Neural progenitor cell (in vitro differentiated cells): ENCODE data around the gene RNF146. TPM values are rescaled to one million over a fixed set of nuclear protein-coding genes. Genes with fewer than 3 reads are reported as not detected.
A peak's percentile ranks its signal among the peaks of the same experiment; 100 is the strongest.

ENCODE experiments used
- DNase-seq: peaks from one replicate; pipeline ENCODE4 v3.0.0-alpha.2; 2016; ENCODE audit warnings: low spot score
- H2AFZ ChIP-seq: fragments of 200-600 bp; sonication (generic); replicated peaks from 2 replicates; pipeline ENCODE4 v1.6.1; 2016; ENCODE audit warnings: antibody characterized with exemption
- H3F3A ChIP-seq: fragments of 200-600 bp; sonication (generic); 2 replicates; pipeline ENCODE4 v1.6.1; 2016; ENCODE audit warnings: antibody characterized with exemption, low read depth
- H3K27ac ChIP-seq: fragments of 200-600 bp; sonication (generic); 2 replicates; pipeline ENCODE4 v1.5.1; 2016; ENCODE audit warnings: mild to moderate bottlenecking
- H3K27me3 ChIP-seq: fragments of 200-600 bp; sonication (generic); 2 replicates; pipeline ENCODE4 v1.6.1; 2016; ENCODE audit warnings: mild to moderate bottlenecking, moderate library complexity
- H3K36me3 ChIP-seq: fragments of 200-600 bp; sonication (generic); 2 replicates; pipeline ENCODE4 v1.5.1; 2016
- H3K4me1 ChIP-seq: fragments of 200-600 bp; sonication (generic); 2 replicates; pipeline ENCODE4 v1.6.1; 2016; ENCODE audit warnings: mixed run types
- H3K4me2 ChIP-seq: fragments of 200-600 bp; sonication (generic); 2 replicates; pipeline ENCODE4 v1.6.1; 2016
- H3K4me3 ChIP-seq: fragments of 200-600 bp; sonication (generic); 2 replicates; pipeline ENCODE4 v1.5.1; 2016
- H3K79me2 ChIP-seq: fragments of 200-600 bp; sonication (generic); 2 replicates; pipeline ENCODE4 v1.6.1; 2016; ENCODE audit warnings: low read depth
- H3K9ac ChIP-seq: fragments of 200-600 bp; sonication (generic); 2 replicates; pipeline ENCODE4 v1.6.1; 2016
- H3K9me3 ChIP-seq: fragments of 200-600 bp; sonication (generic); 2 replicates; pipeline ENCODE4 v1.5.1; 2016; ENCODE audit warnings: low read depth
- H4K20me1 ChIP-seq: fragments of 200-600 bp; sonication (generic); 2 replicates; pipeline ENCODE4 v1.6.1; 2016; ENCODE audit warnings: low read depth
- H3K27ac Mint-ChIP-seq: 3 replicates; pipeline ENCODE4 v1.8.0; 2021; ENCODE audit warnings: mixed read lengths
- H3K27me3 Mint-ChIP-seq: 2 replicates; pipeline ENCODE4 v1.8.0; 2022; ENCODE audit warnings: low read depth, mild to moderate bottlenecking, inconsistent platforms, moderate library complexity, mixed read lengths; ENCODE audit not compliant: insufficient read depth
- H3K36me3 Mint-ChIP-seq: 3 replicates; pipeline ENCODE4 v1.8.0; 2021; ENCODE audit warnings: mixed read lengths
- H3K4me1 Mint-ChIP-seq: 3 replicates; pipeline ENCODE4 v1.8.0; 2021; ENCODE audit warnings: mixed read lengths
- H3K4me3 Mint-ChIP-seq: 3 replicates; pipeline ENCODE4 v1.8.0; 2021; ENCODE audit warnings: mild to moderate bottlenecking, moderate library complexity, mixed read lengths
- H3K9me3 Mint-ChIP-seq: 3 replicates; pipeline ENCODE4 v1.8.0; 2020; ENCODE audit warnings: mixed read lengths
- CTCF ChIP-seq: fragments of 200-600 bp; sonication (generic); IDR thresholded peaks from 2 replicates; pipeline ENCODE4 v1.5.1; 2017; ENCODE audit warnings: antibody characterized with exemption, mild to moderate bottlenecking
- EZH2 ChIP-seq: fragments of 200-600 bp; sonication (generic); IDR thresholded peaks from 2 replicates; pipeline ENCODE4 v1.6.1; 2017; ENCODE audit warnings: antibody characterized with exemption, mild to moderate bottlenecking, moderate library complexity
- EZH2phosphoT487 ChIP-seq: fragments of 200-600 bp; sonication (generic); IDR thresholded peaks from 2 replicates; pipeline ENCODE4 v1.6.1; 2017; ENCODE audit warnings: antibody characterized with exemption
- total RNA-seq: library from RNA; depleted of rRNA; stranded (reverse); fragments of >200 nt; gene quantifications from 2 replicates; pipeline ENCODE4 v1.2.3, GENCODE V29; 2015; ENCODE audit warnings: low replicate concordance

RNF146 gene
- total RNA-seq, 1 donor from 2014 or later = 115 TPM

- H4K20me1 ChIP-seq = peaks cover 48% of the 10 kb centered on the region
- H3K4me3 Mint-ChIP-seq = peak overlapping the region; percentile 100
Measured at GRCh38 chr6:127267646-127268625, 1.3 kb downstream of the RNF146 start.

GRCh38 chr6:127272576-127272975 is 5.9 kb downstream of the RNF146 start:
- no peak for TF ChIP-seq EZH2
- no peak for TF ChIP-seq CTCF
- no peak for TF ChIP-seq EZH2phosphoT487
- Mint-ChIP-seq H3K4me3 (no peak overlapping the region), H3K4me1 (peaks cover 21% of the 10 kb centered on the region), H3K27me3 (peaks cover 3% of the 10 kb centered on the region), H3K27ac (no peak overlapping the region), H3K9me3 (peaks cover 4% of the 10 kb centered on the region), H3K36me3 (peaks cover 32% of the 10 kb centered on the region)
- H3K79me2 ChIP-seq = peaks cover 100% of the 10 kb centered on the region
- no peak overlapping the region for H3K9ac ChIP-seq
- H3K9me3 ChIP-seq = no peaks in the 10 kb centered on the region
- H2AFZ ChIP-seq = no peak overlapping the region
- no peaks in the 10 kb centered on the region for H3F3A ChIP-seq
- no peaks in the 10 kb centered on the region for H3K27me3 ChIP-seq
- H3K27ac ChIP-seq = no peak overlapping the region
- H3K4me2 ChIP-seq = no peak overlapping the region
- peaks cover 33% of the 10 kb centered on the region for H3K4me1 ChIP-seq
- peaks cover 94% of the 10 kb centered on the region for H4K20me1 ChIP-seq
- no peak for DNase-seq
- H3K4me3 ChIP-seq = no peak overlapping the region
- no peaks in the 10 kb centered on the region for H3K36me3 ChIP-seq

More at GRCh38 chr6:127267646-127268625, 1.3 kb downstream of the RNF146 start:
- H3K36me3 ChIP-seq = no peaks in the 10 kb centered on the region
- peak overlapping the region; percentile 92 for H2AFZ ChIP-seq
- peak overlapping the region; percentile 100 for H3K27ac Mint-ChIP-seq
- peak overlapping the region; percentile 91 for H3K4me3 ChIP-seq
- H3K27me3 Mint-ChIP-seq = peaks cover 2% of the 10 kb centered on the region
- peaks cover 2% of the 10 kb centered on the region for H3K9me3 Mint-ChIP-seq
- peaks cover 31% of the 10 kb centered on the region for H3K4me1 Mint-ChIP-seq
- peaks cover 33% of the 10 kb centered on the region for H3K4me1 ChIP-seq
- H3F3A ChIP-seq = peaks cover 22% of the 10 kb centered on the region
- H3K9me3 ChIP-seq = no peaks in the 10 kb centered on the region
- TF ChIP-seq CTCF = no peak
- TF ChIP-seq EZH2 = no peak
- no peak for TF ChIP-seq EZH2phosphoT487
- H3K36me3 Mint-ChIP-seq = peaks cover 18% of the 10 kb centered on the region
- H3K27ac ChIP-seq = peak overlapping the region; percentile 96
- peak overlapping the region; percentile 90 for H3K4me2 ChIP-seq
- H3K9ac ChIP-seq = peak overlapping the region; percentile 87
- peaks cover 62% of the 10 kb centered on the region for H3K79me2 ChIP-seq
- H3K27me3 ChIP-seq = no peaks in the 10 kb centered on the region
- DNase-seq = peak; percentile 29

GRCh38 chr6:127273499-127273898 is 6.8 kb downstream of the RNF146 start:
- Histone ChIP-seq H3K4me1 (peaks cover 29% of the 10 kb centered on the region), H4K20me1 (peaks cover 100% of the 10 kb centered on the region), H3K36me3 (no peaks in the 10 kb centered on the region), H3K9ac (no peak overlapping the region), H3K27ac (no peak overlapping the region), H3K4me2 (no peak overlapping the region), H2AFZ (no peak overlapping the region), H3K79me2 (peaks cover 100% of the 10 kb centered on the region), H3F3A (no peaks in the 10 kb centered on the region), H3K4me3 (no peak overlapping the region), H3K27me3 (no peaks in the 10 kb centered on the region), H3K9me3 (no peaks in the 10 kb centered on the region)
- no peak overlapping the region for H3K4me3 Mint-ChIP-seq
- H3K27ac Mint-ChIP-seq = no peak overlapping the region
- peaks cover 17% of the 10 kb centered on the region for H3K4me1 Mint-ChIP-seq
- peaks cover 3% of the 10 kb centered on the region for H3K27me3 Mint-ChIP-seq
- no peak for DNase-seq
- peaks cover 32% of the 10 kb centered on the region for H3K36me3 Mint-ChIP-seq
- peaks cover 4% of the 10 kb centered on the region for H3K9me3 Mint-ChIP-seq
- no peak for TF ChIP-seq CTCF
- TF ChIP-seq EZH2phosphoT487 = no peak
- no peak for TF ChIP-seq EZH2
